ENCODE results near the gene CAPN7.
"Not testable (repeated sequence)": the region's sequence is repeated elsewhere in the genome, so short reads cannot be mapped to it uniquely, and the experiment has no call there.

Gene CAPN7

GRCh38 chr3:15205934-15206661 lies at the start of gene CAPN7:
CAPN7 (plus strand) TSS chr3:15206246; CDS start chr3:15206496, 250 bp downstream.
- DNase-seq: peak; percentile 92
- in situ Hi-C loops (cut with MboI; ENCODE audit: low pct_unique_long_range_greater_than_20kb, low sequenced_read_pairs): no loop called here

GRCh38 chr3:15157441-15157840 lies 48.6 kb upstream of the CAPN7 start:
- no peak for DNase-seq
- in situ Hi-C loops (cut with MboI; ENCODE audit: low pct_unique_long_range_greater_than_20kb, low sequenced_read_pairs): no loop called here

- in situ Hi-C loops (cut with MboI; ENCODE audit: low pct_unique_long_range_greater_than_20kb, low sequenced_read_pairs): no loop called here
- no peak for DNase-seq
Observed at GRCh38 chr3:15159501-15160136, 46.4 kb upstream of the CAPN7 start.

- DNase-seq: no peak
- in situ Hi-C loops (cut with MboI; ENCODE audit: low pct_unique_long_range_greater_than_20kb, low sequenced_read_pairs): no loop called here
Observed at GRCh38 chr3:15160662-15161061, 45.4 kb upstream of the CAPN7 start.

GRCh38 chr3:15161133-15161532 lies 44.9 kb upstream of the CAPN7 start:
- in situ Hi-C loops (cut with MboI; ENCODE audit: low pct_unique_long_range_greater_than_20kb, low sequenced_read_pairs): no loop called here

GRCh38 chr3:15163656-15164055 lies 42.4 kb upstream of the CAPN7 start:
- DNase-seq; in situ Hi-C loops (cut with MboI; ENCODE audit: low pct_unique_long_range_greater_than_20kb, low sequenced_read_pairs): not testable (repeated sequence)

More at GRCh38 chr3:15161133-15161532, 44.9 kb upstream of the CAPN7 start:
- no peak for DNase-seq

- in situ Hi-C loops (cut with MboI; ENCODE audit: low pct_unique_long_range_greater_than_20kb, low sequenced_read_pairs): no loop called here
Observed at GRCh38 chr3:15164340-15164739, 41.7 kb upstream of the CAPN7 start.

GRCh38 chr3:15165061-15165460 lies 41.0 kb upstream of the CAPN7 start:
- no peak for DNase-seq
- in situ Hi-C loops (cut with MboI; ENCODE audit: low pct_unique_long_range_greater_than_20kb, low sequenced_read_pairs): no loop called here

More at GRCh38 chr3:15164340-15164739, 41.7 kb upstream of the CAPN7 start:
- no peak for DNase-seq

- in situ Hi-C loops (cut with MboI; ENCODE audit: low pct_unique_long_range_greater_than_20kb, low sequenced_read_pairs); DNase-seq: not testable (repeated sequence)
Observed at GRCh38 chr3:15166391-15166790, 39.7 kb upstream of the CAPN7 start.

- DNase-seq: no peak
- in situ Hi-C loops (cut with MboI; ENCODE audit: low pct_unique_long_range_greater_than_20kb, low sequenced_read_pairs): no loop called here
Observed at GRCh38 chr3:15171096-15171495, 35.0 kb upstream of the CAPN7 start.

- in situ Hi-C loops (cut with MboI; ENCODE audit: low pct_unique_long_range_greater_than_20kb, low sequenced_read_pairs): no loop called here
- no peak for DNase-seq
Observed at GRCh38 chr3:15172806-15173205, 33.2 kb upstream of the CAPN7 start.

- DNase-seq: no peak
- in situ Hi-C loops (cut with MboI; ENCODE audit: low pct_unique_long_range_greater_than_20kb, low sequenced_read_pairs): no loop called here
Observed at GRCh38 chr3:15174953-15175352, 31.1 kb upstream of the CAPN7 start.

GRCh38 chr3:15175605-15176004 lies 30.4 kb upstream of the CAPN7 start:
- in situ Hi-C loops (cut with MboI; ENCODE audit: low pct_unique_long_range_greater_than_20kb, low sequenced_read_pairs): no loop called here
- DNase-seq: no peak

- DNase-seq: no peak
- in situ Hi-C loops (cut with MboI; ENCODE audit: low pct_unique_long_range_greater_than_20kb, low sequenced_read_pairs): no loop called here
Observed at GRCh38 chr3:15180042-15180611, 25.9 kb upstream of the CAPN7 start.

- no peak for DNase-seq
- in situ Hi-C loops (cut with MboI; ENCODE audit: low pct_unique_long_range_greater_than_20kb, low sequenced_read_pairs): no loop called here
Observed at GRCh38 chr3:15181511-15181910, 24.5 kb upstream of the CAPN7 start.

GRCh38 chr3:15181963-15182362 lies 24.1 kb upstream of the CAPN7 start:
- no peak for DNase-seq
- in situ Hi-C loops (cut with MboI; ENCODE audit: low pct_unique_long_range_greater_than_20kb, low sequenced_read_pairs): no loop called here

GRCh38 chr3:15183011-15183410 lies 23.0 kb upstream of the CAPN7 start:
- no peak for DNase-seq
- in situ Hi-C loops (cut with MboI; ENCODE audit: low pct_unique_long_range_greater_than_20kb, low sequenced_read_pairs): no loop called here

- in situ Hi-C loops (cut with MboI; ENCODE audit: low pct_unique_long_range_greater_than_20kb, low sequenced_read_pairs): no loop called here
- DNase-seq: no peak
Observed at GRCh38 chr3:15185404-15185803, 20.6 kb upstream of the CAPN7 start.

GRCh38 chr3:15186101-15186476 lies 20.0 kb upstream of the CAPN7 start:
- DNase-seq: no peak
- in situ Hi-C loops (cut with MboI; ENCODE audit: low pct_unique_long_range_greater_than_20kb, low sequenced_read_pairs): no loop called here

- DNase-seq; in situ Hi-C loops (cut with MboI; ENCODE audit: low pct_unique_long_range_greater_than_20kb, low sequenced_read_pairs): not testable (repeated sequence)
Observed at GRCh38 chr3:15186477-15187164, 19.4 kb upstream of the CAPN7 start.
